ENCODE results near the gene TPBGL. TPM values are rescaled to one million over a fixed set of nuclear protein-coding genes. Genes with fewer than 3 reads are reported as not detected.
A peak's percentile ranks its signal among the peaks of the same experiment; 100 is the strongest.

The TPBGL gene
- polyA plus RNA-seq, 4 donors, result 0.13 to 0.21 (median 0.16) TPM

DNA sequence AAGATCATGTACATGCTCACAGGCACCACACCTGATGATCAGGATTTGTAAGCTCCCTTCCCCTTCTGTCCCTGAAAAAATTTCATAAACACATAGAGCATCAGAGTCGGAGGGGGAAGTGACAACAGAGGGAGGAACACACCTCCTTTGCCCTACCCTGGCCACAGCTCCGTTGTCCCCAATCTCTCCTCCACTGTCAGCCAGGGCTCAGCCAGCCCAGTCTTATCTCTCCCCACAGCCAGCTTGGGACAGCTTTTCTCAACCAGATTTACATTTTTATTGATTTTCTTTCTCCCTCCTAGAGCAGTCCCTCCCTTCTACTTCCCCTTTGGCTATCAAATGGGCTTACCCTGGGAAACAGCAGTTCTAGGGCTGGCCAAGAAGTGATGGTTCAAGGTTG is 32.1 kb upstream of the TPBGL start:
- no peak for DNase-seq (ENCODE audit: low read depth in 4 of 4, low spot score in 3 of 4)

- no peak for DNase-seq (ENCODE audit: low read depth in 4 of 4, low spot score in 3 of 4)
These were observed 28.2 kb upstream of the TPBGL start for GRCh38 chr11:75212411-75212810.

DNA sequence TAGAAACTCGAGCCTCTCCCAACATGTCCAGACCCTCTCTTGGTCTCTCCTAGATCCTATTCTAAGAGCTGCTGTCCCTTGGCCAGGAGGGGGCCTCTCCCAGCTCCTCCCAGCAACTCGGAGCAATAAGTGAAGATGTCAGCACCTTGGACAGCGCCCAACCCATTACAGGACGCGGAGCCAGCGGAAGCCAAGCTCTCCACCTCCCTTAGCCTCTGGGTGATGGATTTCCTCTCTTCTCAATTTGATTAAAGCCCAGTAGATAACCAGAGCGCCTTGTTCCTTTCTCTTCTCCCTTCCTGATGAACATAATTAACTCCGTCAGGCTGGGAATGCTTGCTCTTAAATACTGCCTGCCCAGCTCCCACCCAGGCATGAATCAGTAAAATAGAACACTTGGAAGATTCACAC is 26.2 kb upstream of the TPBGL start:
- peak; percentile 51 to 86 (median 75) for DNase-seq (ENCODE audit: low read depth in 4 of 4, low spot score in 3 of 4)

DNA sequence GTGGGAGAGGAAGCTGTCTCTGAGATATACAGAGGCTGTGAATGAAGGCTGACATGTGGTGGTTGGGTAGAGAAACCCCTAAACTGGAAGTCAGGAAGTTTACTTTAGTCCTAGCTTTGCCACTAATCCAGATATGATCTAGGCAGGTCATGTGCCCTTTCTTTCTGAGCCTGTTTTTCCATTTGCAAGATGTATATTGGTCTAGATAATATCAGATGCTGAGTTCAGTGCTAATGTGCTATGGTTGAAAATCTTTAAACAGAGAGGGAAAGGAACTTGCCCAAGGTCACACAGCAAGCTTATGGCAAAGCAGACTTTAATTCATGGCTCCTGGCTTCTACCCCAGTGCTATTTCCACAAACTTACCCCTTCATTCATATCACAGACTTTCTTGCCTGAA is 25.7 kb upstream of the TPBGL start:
- no peak for DNase-seq (ENCODE audit: low read depth in 4 of 4, low spot score in 3 of 4)

GRCh38 chr11:75219869-75220268 is 20.7 kb upstream of the TPBGL start:
- no peak for DNase-seq (ENCODE audit: low read depth in 4 of 4, low spot score in 3 of 4)

- no peak for DNase-seq (ENCODE audit: low read depth in 4 of 4, low spot score in 3 of 4)
These were observed 16.5 kb upstream of the TPBGL start for GRCh38 chr11:75223954-75224643.

DNA sequence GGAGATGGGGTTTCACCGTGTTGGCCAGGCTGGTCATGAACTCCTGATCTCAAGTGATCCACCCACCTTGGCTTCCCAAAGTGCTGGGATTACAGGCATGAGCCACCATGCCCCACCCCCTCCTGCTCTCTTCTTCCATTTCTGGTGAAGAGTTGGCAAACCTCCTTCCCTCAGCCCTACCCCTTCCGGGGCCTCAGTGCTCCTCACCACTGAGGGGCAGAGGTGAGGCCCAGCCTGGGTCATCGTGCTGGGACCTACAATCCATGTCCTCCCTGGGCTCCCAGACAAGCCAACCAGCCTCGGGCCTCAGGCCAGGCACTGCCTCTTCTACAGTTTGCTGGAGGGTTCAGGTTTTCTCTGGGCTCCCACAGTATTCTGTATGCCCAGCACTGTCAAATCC is 14.8 kb upstream of the TPBGL start:
- no peak for DNase-seq (ENCODE audit: low read depth in 4 of 4, low spot score in 3 of 4)

GRCh38 chr11:75229466-75229865 is 11.1 kb upstream of the TPBGL start:
- DNase-seq (ENCODE audit: low read depth in 4 of 4, low spot score in 3 of 4), result no peak

DNA sequence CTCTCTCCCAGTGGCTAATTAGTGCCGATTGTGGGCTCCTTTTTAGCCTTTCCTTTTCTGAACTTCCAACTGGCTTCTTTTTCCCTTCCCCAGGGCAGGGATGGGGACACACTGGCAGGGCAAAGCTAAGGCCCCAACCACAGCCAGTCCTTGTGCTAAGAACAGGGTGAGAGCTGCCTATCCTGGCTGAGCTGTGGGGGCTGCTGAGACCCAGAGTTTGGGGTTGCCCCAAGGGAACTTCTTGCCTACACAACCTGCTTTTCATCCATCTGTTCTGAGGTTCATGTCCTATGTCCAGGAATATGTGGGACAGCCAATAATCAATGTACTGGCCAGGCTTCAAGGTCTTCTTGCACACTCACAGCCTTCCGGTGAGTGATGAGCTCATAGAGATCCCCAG is 10.0 kb upstream of the TPBGL start:
- DNase-seq (ENCODE audit: low read depth in 4 of 4, low spot score in 3 of 4), result no peak

DNA sequence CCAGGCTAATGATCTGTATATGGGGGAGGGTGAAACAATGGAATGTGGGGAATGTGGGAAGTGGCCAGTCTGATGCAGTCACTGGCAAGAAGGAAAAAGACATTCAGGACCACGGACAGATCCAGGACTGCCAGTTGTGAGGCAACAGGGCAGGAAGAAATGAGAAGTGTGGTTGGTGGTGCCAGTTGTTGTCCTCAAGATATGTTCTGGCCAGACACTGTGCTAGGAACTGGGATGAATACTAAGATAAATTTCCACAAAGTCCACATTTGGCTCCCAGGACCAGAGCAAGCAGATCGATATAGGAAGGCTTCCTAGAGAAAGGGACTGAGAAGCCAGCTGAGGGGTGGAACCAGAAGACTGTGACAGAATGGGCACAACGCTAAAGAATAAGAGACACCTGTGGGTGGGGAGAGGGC is 6.8 kb upstream of the TPBGL start:
- peak in 2 of 4 donors; percentile 60 to 74 for DNase-seq (ENCODE audit: low read depth in 4 of 4, low spot score in 3 of 4)

- DNase-seq (ENCODE audit: low read depth in 4 of 4, low spot score in 3 of 4), result no peak
These were observed 4.5 kb upstream of the TPBGL start for GRCh38 chr11:75236062-75236461.

GRCh38 chr11:75237050-75237449 is 3.5 kb upstream of the TPBGL start:
- DNase-seq (ENCODE audit: low read depth in 4 of 4, low spot score in 3 of 4), result no peak

GRCh38 chr11:75238595-75239440 is 1.8 kb upstream of the TPBGL start:
- DNase-seq (ENCODE audit: low read depth in 4 of 4, low spot score in 3 of 4), result no peak

DNA sequence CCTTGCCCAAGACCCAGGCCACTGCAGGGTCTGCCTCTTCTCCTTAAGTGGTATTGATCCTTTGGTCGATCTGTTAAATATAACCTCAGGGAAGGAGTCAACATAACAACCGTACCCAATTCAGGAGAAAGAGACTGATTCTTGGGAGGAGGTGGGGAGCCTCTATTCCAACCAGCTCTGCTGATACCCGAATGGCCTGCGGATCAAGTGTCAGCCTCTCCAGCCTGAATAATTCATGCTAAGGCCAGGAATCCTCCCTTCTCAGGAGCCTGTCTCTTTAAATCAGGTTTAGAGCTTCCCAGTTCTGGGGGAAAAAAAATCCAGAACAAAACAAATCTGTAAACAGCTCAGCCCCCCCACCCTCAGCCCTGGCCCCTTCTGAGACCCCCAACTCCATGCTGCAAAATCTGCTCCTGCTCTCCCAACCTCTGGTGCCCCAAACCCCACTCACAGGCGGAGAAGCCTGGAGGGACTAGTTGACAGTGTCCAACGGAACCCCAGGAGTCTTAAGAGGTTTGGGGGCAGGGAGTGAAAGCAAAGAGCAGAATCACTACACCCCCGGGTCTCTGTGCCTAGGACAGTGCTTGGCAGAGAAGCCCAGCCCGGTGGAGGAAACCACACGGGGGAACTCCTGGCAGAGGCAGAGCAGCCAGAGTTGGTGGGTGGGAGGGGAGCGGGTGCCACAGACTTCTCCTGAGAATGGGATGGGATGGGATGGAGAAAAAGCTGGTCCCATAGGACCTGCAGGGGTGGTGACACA is 863 bp upstream of the TPBGL start:
- no peak for DNase-seq (ENCODE audit: low read depth in 4 of 4, low spot score in 3 of 4)

- DNase-seq (ENCODE audit: low read depth in 4 of 4, low spot score in 3 of 4), result peak; percentile 74 to 83 (median 79)
These were observed 697 bp downstream of the TPBGL start for GRCh38 chr11:75241036-75241905.

GRCh38 chr11:75241906-75242644 is 1.5 kb downstream of the TPBGL start:
- no peak for DNase-seq (ENCODE audit: low read depth in 4 of 4, low spot score in 3 of 4)

GRCh38 chr11:75242722-75243600 is 2.4 kb downstream of the TPBGL start:
- DNase-seq (ENCODE audit: low read depth in 4 of 4, low spot score in 3 of 4), result no peak

- no peak for DNase-seq (ENCODE audit: low read depth in 4 of 4, low spot score in 3 of 4)
These were observed 3.7 kb downstream of the TPBGL start for GRCh38 chr11:75244052-75244814.

Measured in left renal pelvis (tissue), 4 donors.